ENCODE data around the gene EXOC6B. TPM values are rescaled to one million over a fixed set of nuclear protein-coding genes. Genes with fewer than 3 reads are reported as not detected.

Gene EXOC6B
- total and polyA plus RNA-seq, 8 donors = 3.4 to 57.2 (median 27.1) TPM

- 67 to 100% (median 89%) methylated on average over 2 of the region's 2 CpGs for WGBS, 5 donors
- no peaks in the 10 kb centered on the region for H3K36me3 ChIP-seq
- H3K9me3 ChIP-seq = no peaks in the 10 kb centered on the region
- no peak for DNase-seq
- intact Hi-C loops (cut with DNase I; ENCODE audit: low total_unique reads) = no loop called here
- H3K4me3 ChIP-seq = no peak overlapping the region
- TF ChIP-seq EP300 (IDR thresholded peaks at IDR 0.05) (no peak), POLR2AphosphoS5 (IDR thresholded peaks at IDR 0.05) (no peak), CTCF (IDR thresholded peaks at IDR 0.05) (no peak), POLR2A (IDR thresholded peaks at IDR 0.05) (no peak)
- H3K27ac ChIP-seq = no peak overlapping the region
- H3K4me1 ChIP-seq = no peaks in the 10 kb centered on the region
- H3K27me3 ChIP-seq = no peaks in the 10 kb centered on the region
These were observed 464.3 kb downstream of the EXOC6B start for GRCh38 chr2:72361521-72361920.

- no peaks in the 10 kb centered on the region for H3K27me3 ChIP-seq
- no peaks in the 10 kb centered on the region for H3K36me3 ChIP-seq
- no peak overlapping the region for H3K27ac ChIP-seq
- H3K4me1 ChIP-seq = no peaks in the 10 kb centered on the region
- DNase-seq = no peak
- no peaks in the 10 kb centered on the region for H3K9me3 ChIP-seq
- H3K4me3 ChIP-seq = no peak overlapping the region
- no peak for TF ChIP-seq POLR2AphosphoS5 (IDR thresholded peaks at IDR 0.05)
- no peak for TF ChIP-seq EP300 (IDR thresholded peaks at IDR 0.05)
- no peak for TF ChIP-seq CTCF (IDR thresholded peaks at IDR 0.05)
- no peak for TF ChIP-seq POLR2A (IDR thresholded peaks at IDR 0.05)
- WGBS, 5 donors = 93 to 98% (median 96%) methylated on average over 1 of the region's 1 CpG
- intact Hi-C loops (cut with DNase I; ENCODE audit: low total_unique reads) = no loop called here
These were observed 464.8 kb downstream of the EXOC6B start for GRCh38 chr2:72361042-72361441.

- intact Hi-C loops (cut with DNase I; ENCODE audit: low total_unique reads) = no loop called here
- WGBS, 5 donors = 92 to 98% (median 96%) methylated on average over 2 of the region's 2 CpGs
- Histone ChIP-seq H3K9me3 (no peaks in the 10 kb centered on the region), H3K4me3 (no peak overlapping the region), H3K36me3 (no peaks in the 10 kb centered on the region), H3K4me1 (no peaks in the 10 kb centered on the region), H3K27me3 (no peaks in the 10 kb centered on the region), H3K27ac (no peak overlapping the region)
- TF ChIP-seq POLR2A (IDR thresholded peaks at IDR 0.05) = no peak
- TF ChIP-seq CTCF (IDR thresholded peaks at IDR 0.05) = no peak
- TF ChIP-seq EP300 (IDR thresholded peaks at IDR 0.05) = no peak
- TF ChIP-seq POLR2AphosphoS5 (IDR thresholded peaks at IDR 0.05) = no peak
- no peak for DNase-seq
These were observed 475.0 kb downstream of the EXOC6B start for GRCh38 chr2:72350852-72351251.

- Histone ChIP-seq H3K36me3 (no peaks in the 10 kb centered on the region), H3K27me3 (no peaks in the 10 kb centered on the region), H3K9me3 (no peaks in the 10 kb centered on the region), H3K4me1 (no peaks in the 10 kb centered on the region), H3K4me3 (no peak overlapping the region), H3K27ac (no peak overlapping the region)
- no peak for DNase-seq
- TF ChIP-seq CTCF (IDR thresholded peaks at IDR 0.05) (no peak), POLR2AphosphoS5 (IDR thresholded peaks at IDR 0.05) (no peak), EP300 (IDR thresholded peaks at IDR 0.05) (no peak), POLR2A (IDR thresholded peaks at IDR 0.05) (no peak)
- 67 to 87% (median 82%) methylated on average over 3 of the region's 3 CpGs for WGBS, 5 donors
- intact Hi-C loops (cut with DNase I; ENCODE audit: low total_unique reads) = loop anchor here (5.0 kb wide), 1 partner anchor 667 kb away; no protein-coding TSS in a partner anchor
These were observed 476.8 kb downstream of the EXOC6B start for GRCh38 chr2:72349016-72349415.

Data from stomach (tissue), 9 donors.